ENCODE measurements around the gene SVOP. TPM values are rescaled to one million over a fixed set of nuclear protein-coding genes. Genes with fewer than 3 reads are reported as not detected.

The SVOP gene
- total and polyA plus RNA-seq, 2 of the 4 experiments (the other 2 are of a cell fraction): not detected

DNA sequence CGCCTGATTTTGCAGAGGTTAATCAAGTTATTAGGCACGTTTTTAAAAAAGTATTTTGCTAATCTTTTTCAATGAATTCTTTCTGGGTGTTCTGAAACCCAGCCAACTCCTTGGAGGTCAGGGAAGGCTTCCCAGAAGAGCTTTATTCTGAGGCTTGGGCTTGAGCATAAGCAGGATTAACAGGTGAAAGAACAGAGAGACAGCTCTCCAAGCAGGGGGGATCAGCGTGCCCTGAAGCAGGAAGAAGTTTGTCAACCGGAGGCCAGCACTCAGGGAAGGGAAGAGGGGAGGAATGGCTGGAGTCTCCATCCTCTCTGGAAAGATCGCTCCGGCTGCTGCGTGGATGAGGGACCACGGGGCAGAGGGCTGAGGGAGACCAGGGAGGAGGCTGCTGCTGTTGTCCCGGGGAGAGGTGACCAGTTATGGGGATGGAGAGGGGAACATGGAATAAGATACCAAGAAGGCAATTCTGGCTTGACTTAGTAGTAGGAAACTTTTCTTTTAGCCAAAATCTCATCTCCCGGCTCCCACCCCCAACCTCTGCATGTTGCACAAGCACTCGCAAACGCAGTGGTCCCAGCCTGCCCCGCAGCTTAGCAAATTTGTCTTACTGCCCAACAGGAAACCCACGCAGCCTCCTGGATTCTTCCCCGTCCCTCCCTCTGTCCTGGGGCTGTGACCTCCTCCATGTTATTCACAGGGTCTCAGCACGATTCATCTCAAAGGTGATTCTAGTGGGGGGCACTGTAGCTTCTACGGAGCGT, 162.4 kb downstream of the SVOP start:
- H3K36me3 ChIP-seq (ENCODE audit: control insufficient read depth, insufficient read depth, low read length): no peaks in the 10 kb centered on the region
- H4K8ac ChIP-seq (ENCODE audit: low read depth in 2 of 2, low read length in 2 of 2): peak overlapping the region; percentile 65 to 76
- peak overlapping the region; percentile 54 for H3K18ac ChIP-seq (ENCODE audit: low read depth, low read length)
- peaks cover 19% of the 10 kb centered on the region for H3K4me1 ChIP-seq (ENCODE audit: control insufficient read depth, insufficient read depth, low read length)
- H3K23ac ChIP-seq (ENCODE audit: low read depth, low read length): peak overlapping the region; percentile 86
- peaks cover 9 to 25% of the 10 kb centered on the region in 2 experiments; a peak in 3 of 4 replicates for H3K79me1 ChIP-seq (ENCODE audit: low read depth in 1 of 2, low read length in 2 of 2)
- peak overlapping the region; percentile 61; the same call in 1 of the 2 replicates for H3K9ac ChIP-seq (ENCODE audit: low read depth, low read length)
- peak overlapping the region; percentile 60 for H3K27ac ChIP-seq (ENCODE audit: insufficient read depth, low read length)
- H2BK120ac ChIP-seq (ENCODE audit: low read depth, low read length): peak overlapping the region; percentile 63; the same call in 1 of the 2 replicates
- no peaks in the 10 kb centered on the region for H3K27me3 ChIP-seq (ENCODE audit: control insufficient read depth, insufficient read depth, low read length)
- CTCF ChIA-PET: interaction anchor here (0.9 kb wide), 1 partner anchor 92 kb away, joined by 3 read pairs; no protein-coding TSS in a partner anchor
- in situ Hi-C loops (cut with MboI; ENCODE audit: low sequenced_read_pairs): loop anchor here (10.0 kb wide), 1 partner anchor 134 kb away; no protein-coding TSS in a partner anchor
- H3K9me3 ChIP-seq (ENCODE audit: control insufficient read depth, insufficient read depth, low read length): peaks cover 6% of the 10 kb centered on the region; the same call in 1 of the 2 replicates
- no peak overlapping the region for H3K4me3 ChIP-seq (ENCODE audit: insufficient read depth, low read depth, low read length)
- peak overlapping the region; percentile 78 for H3K4ac ChIP-seq (ENCODE audit: low read depth, low read length)
- DNase-seq: no peak
- ATAC-seq (ENCODE audit: low read depth): no peak
- no peak overlapping the region for H2BK5ac ChIP-seq (ENCODE audit: low read depth, low read length, poor library complexity, severe bottlenecking)
- H2AFZ ChIP-seq (replicated peaks; ENCODE audit: low read length, poor library complexity): peak overlapping the region; percentile 79
- BruUV-seq (replicated peaks): no TSS peak
- H2AK5ac ChIP-seq (ENCODE audit: low read depth, low read length): peak overlapping the region; percentile 77
- peak overlapping the region; percentile 69 for H4K5ac ChIP-seq (ENCODE audit: low read depth, low read length)
- dilution Hi-C loops (cut with HindIII; ENCODE audit: low sequenced_read_pairs, unreplicated experiment): no loop called here
- peak overlapping the region; percentile 59 for H3K14ac ChIP-seq (replicated peaks; ENCODE audit: low read depth, low read length)
- H3K4me2 ChIP-seq (ENCODE audit: low read depth, low read length): peak overlapping the region; percentile 80
- H2BK20ac ChIP-seq (ENCODE audit: low read depth, low read length): peak overlapping the region; percentile 46
- peak overlapping the region; percentile 34; the same call in 1 of the 3 replicates for H2BK15ac ChIP-seq (ENCODE audit: low read depth, low read length)
- no peak overlapping the region for H3K56ac ChIP-seq (ENCODE audit: extremely low read depth, insufficient read depth, low read length)
- peaks cover 30% of the 10 kb centered on the region for H4K20me1 ChIP-seq (ENCODE audit: insufficient read depth, low read length)
- WGBS, 2 experiments (ENCODE audit: extremely low coverage in 2 of 2, insufficient read length in 1 of 2): 0% methylated on average over 2 of the region's 18 CpGs; no CpG with 5 or more reads in 1 of the 2 experiments
- POLR2A ChIA-PET (ENCODE audit: unreplicated experiment): no interaction called here
- TF ChIP-seq, protein P1, sequence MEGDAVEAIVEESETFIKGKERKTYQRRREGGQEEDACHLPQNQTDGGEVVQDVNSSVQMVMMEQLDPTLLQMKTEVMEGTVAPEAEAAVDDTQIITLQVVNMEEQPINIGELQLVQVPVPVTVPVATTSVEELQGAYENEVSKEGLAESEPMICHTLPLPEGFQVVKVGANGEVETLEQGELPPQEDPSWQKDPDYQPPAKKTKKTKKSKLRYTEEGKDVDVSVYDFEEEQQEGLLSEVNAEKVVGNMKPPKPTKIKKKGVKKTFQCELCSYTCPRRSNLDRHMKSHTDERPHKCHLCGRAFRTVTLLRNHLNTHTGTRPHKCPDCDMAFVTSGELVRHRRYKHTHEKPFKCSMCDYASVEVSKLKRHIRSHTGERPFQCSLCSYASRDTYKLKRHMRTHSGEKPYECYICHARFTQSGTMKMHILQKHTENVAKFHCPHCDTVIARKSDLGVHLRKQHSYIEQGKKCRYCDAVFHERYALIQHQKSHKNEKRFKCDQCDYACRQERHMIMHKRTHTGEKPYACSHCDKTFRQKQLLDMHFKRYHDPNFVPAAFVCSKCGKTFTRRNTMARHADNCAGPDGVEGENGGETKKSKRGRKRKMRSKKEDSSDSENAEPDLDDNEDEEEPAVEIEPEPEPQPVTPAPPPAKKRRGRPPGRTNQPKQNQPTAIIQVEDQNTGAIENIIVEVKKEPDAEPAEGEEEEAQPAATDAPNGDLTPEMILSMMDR (conservative IDR thresholded peaks at IDR 0.05; ENCODE audit: low read depth, low read length): no peak
- TF ChIP-seq CEBPB (IDR thresholded peaks at IDR 0.05; ENCODE audit: low read depth, low read length): peak; percentile 54
- H3K9me1 ChIP-seq (ENCODE audit: insufficient read depth, low read length): no peaks in the 10 kb centered on the region; the same call in 1 of the 2 replicates
- intact Hi-C loops (cut with micrococcal nuclease): loop anchor here (2.0 to 10.0 kb wide), 2 partner anchors 92 to 236 kb away; partner anchors contain the start of genes ALKBH2 and UNG
- peak overlapping the region; percentile 75 for H4K91ac ChIP-seq (ENCODE audit: insufficient read depth, low read depth, low read length)
- peak overlapping the region; percentile 32 for H2AK9ac ChIP-seq (replicated peaks; ENCODE audit: low read depth, low read length, poor library complexity)

Small RNA genes lying within 50 kb of the gene (microRNA-seq; reads per million reads assigned to microRNA genes)
- not detected for gene AC190387.1 (ENCODE audit: insufficient read depth, insufficient read length)
- not detected for gene RNA5SP372 (ENCODE audit: insufficient read depth, insufficient read length)
- gene RNU6-361P (ENCODE audit: insufficient read depth, insufficient read length): not detected

Small RNA genes lying within 50 kb of the gene (small RNA-seq; reads per million reads assigned to genes)
- 0 reads per million in 5 experiments for gene AC190387.1
- gene RNA5SP372: 0.16 to 16.2 (median 1.8) reads per million in 5 experiments
- 0 reads per million in 5 experiments for gene RNU6-361P

Other genes starting within 250 kb of the SVOP start
- 16.7 and 17.6 TPM in 2 replicates for gene SSH1, start 163.5 kb downstream of the SVOP start, total RNA-seq (2012; rRNA removed)
- gene SSH1, start 163.5 kb downstream of the SVOP start, polyA plus RNA-seq (2012; rRNA removed): 37.2 and 40.8 TPM in 2 replicates
- not detected in 2 replicates for gene DAO, start 141.0 kb downstream of the SVOP start, total RNA-seq (2012; rRNA removed)
- gene DAO, start 141.0 kb downstream of the SVOP start, polyA plus RNA-seq (2012; rRNA removed): not detected in 2 replicates
- 8.9 and 10.4 TPM in 2 replicates for gene USP30, start 31.5 kb upstream of the SVOP start, total RNA-seq (2012; rRNA removed)
- 9.9 and 11.2 TPM in 2 replicates for gene USP30, start 31.5 kb upstream of the SVOP start, polyA plus RNA-seq (2012; rRNA removed)
- 14.9 and 18.3 TPM in 2 replicates for gene ALKBH2, start 72.4 kb upstream of the SVOP start, total RNA-seq (2012; rRNA removed)
- 14.1 and 17.8 TPM in 2 replicates for gene ALKBH2, start 72.4 kb upstream of the SVOP start, polyA plus RNA-seq (2012; rRNA removed)
- 13.1 and 13.3 TPM in 2 replicates for gene UNG, start 76.5 kb upstream of the SVOP start, total RNA-seq (2012; rRNA removed)
- gene UNG, start 76.5 kb upstream of the SVOP start, polyA plus RNA-seq (2012; rRNA removed): 14.5 and 16.0 TPM in 2 replicates
- 1.1 and 2.0 TPM in 2 replicates for gene ACACB, start 95.5 kb upstream of the SVOP start, total RNA-seq (2012; rRNA removed)
- gene ACACB, start 95.5 kb upstream of the SVOP start, polyA plus RNA-seq (2012; rRNA removed): 1.3 and 2.1 TPM in 2 replicates